Measurements from ENCODE around the gene PIKFYVE.

DNA sequence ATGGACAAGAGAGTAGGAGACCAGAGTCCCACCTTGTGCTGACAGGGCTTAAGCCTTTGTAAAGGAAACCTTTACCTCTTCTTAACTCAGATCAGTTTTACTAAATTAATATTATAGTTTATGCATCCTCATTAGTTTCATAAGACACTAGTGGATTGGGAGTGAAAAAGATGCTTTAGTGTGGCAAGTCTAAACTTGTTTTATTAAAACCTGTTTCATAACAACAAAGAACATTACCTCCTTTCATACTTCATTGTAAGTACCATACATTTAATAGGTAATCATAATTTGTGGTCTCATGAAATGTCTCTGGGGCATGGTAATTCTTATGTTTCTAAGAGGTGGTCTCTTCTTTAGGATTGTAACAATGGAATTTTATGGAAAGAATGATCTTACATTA, 63.4 kb downstream of the PIKFYVE start:
- TF ChIP-seq, protein P1, sequence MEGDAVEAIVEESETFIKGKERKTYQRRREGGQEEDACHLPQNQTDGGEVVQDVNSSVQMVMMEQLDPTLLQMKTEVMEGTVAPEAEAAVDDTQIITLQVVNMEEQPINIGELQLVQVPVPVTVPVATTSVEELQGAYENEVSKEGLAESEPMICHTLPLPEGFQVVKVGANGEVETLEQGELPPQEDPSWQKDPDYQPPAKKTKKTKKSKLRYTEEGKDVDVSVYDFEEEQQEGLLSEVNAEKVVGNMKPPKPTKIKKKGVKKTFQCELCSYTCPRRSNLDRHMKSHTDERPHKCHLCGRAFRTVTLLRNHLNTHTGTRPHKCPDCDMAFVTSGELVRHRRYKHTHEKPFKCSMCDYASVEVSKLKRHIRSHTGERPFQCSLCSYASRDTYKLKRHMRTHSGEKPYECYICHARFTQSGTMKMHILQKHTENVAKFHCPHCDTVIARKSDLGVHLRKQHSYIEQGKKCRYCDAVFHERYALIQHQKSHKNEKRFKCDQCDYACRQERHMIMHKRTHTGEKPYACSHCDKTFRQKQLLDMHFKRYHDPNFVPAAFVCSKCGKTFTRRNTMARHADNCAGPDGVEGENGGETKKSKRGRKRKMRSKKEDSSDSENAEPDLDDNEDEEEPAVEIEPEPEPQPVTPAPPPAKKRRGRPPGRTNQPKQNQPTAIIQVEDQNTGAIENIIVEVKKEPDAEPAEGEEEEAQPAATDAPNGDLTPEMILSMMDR (IDR thresholded peaks at IDR 0.05; ENCODE audit: low read depth, low read length), result no peak
- no peak for TF ChIP-seq MYC (IDR thresholded peaks at IDR 0.05; ENCODE audit: low read depth, low read length)
- TF ChIP-seq, protein P2, sequence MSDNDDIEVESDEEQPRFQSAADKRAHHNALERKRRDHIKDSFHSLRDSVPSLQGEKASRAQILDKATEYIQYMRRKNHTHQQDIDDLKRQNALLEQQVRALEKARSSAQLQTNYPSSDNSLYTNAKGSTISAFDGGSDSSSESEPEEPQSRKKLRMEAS (IDR thresholded peaks at IDR 0.05; ENCODE audit: low read depth, low read length), result no peak
